HAP-1 (cell line): ENCODE data around the gene RNF186.
"Not testable (repeated sequence)": the region's sequence is repeated elsewhere in the genome, so short reads cannot be mapped to it uniquely, and the experiment has no call there.

Source experiments
- DNase-seq, 2 experiments: peaks; one replicate each; pipeline ENCODE4 v3.0.0-alpha.2; 2016 to 2020; ENCODE audit warnings: low spot score in 2 of 2
- H3K27me3 ChIP-seq: fragments of 250-450 bp; sonication (Bioruptor Pico); 2 replicates; pipeline ENCODE4 v1.5.1; 2020; ENCODE audit warnings: low read depth, mild to moderate bottlenecking, moderate library complexity
- H3K36me3 ChIP-seq: fragments of 250-450 bp; sonication (Bioruptor Pico); replicated peaks from 2 replicates; pipeline ENCODE4 v1.5.1; 2020; ENCODE audit warnings: mild to moderate bottlenecking
- H3K4me1 ChIP-seq: fragments of 250-450 bp; sonication (Bioruptor Pico); 2 replicates; pipeline ENCODE4 v1.5.1; 2020; ENCODE audit warnings: mild to moderate bottlenecking
- H3K4me3 ChIP-seq: fragments of 250-450 bp; sonication (Bioruptor Pico); 2 replicates; pipeline ENCODE4 v1.5.1; 2020; ENCODE audit warnings: mild to moderate bottlenecking, moderate library complexity
- H3K9me3 ChIP-seq: fragments of 250-450 bp; sonication (Bioruptor Pico); 2 replicates; pipeline ENCODE4 v1.5.1; 2020; ENCODE audit warnings: mild to moderate bottlenecking, moderate library complexity
- in situ Hi-C: fragments of 300-500 bp; cut with MboI; formaldehyde crosslinking; loops from 3 replicates; pipeline ENCODE4 v1.14.3; 2020; ENCODE audit warnings: low sequenced_read_pairs, inconsistent platforms, mixed read lengths

The RNF186 gene

DNA sequence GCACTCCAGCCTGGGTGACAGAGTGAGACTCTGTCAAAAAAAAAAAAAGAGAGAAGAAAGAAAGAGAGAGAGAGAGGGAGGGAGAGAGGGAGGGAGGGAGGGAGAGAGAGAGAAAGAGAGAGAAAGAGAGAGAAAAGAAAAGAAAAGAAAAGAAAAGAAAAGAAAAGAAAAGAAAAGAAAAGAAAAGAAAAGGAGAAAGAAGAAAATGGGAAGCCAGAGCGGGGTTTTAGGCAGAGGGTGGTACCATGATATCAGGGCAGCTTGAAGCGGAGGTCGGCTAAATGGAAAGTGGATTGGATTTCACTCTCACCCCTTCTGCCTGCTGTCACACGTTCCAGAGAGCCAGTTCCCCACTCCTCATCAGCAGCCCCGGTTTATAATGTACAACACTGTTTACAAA is 17.3 kb downstream of the RNF186 start:
- Histone ChIP-seq H3K27me3 (no peaks in the 10 kb centered on the region), H3K4me1 (peaks cover 10% of the 10 kb centered on the region), H3K36me3 (no peaks in the 10 kb centered on the region), H3K9me3 (no peaks in the 10 kb centered on the region), H3K4me3 (no peak overlapping the region)
- in situ Hi-C loops: no loop called here
- no peak for DNase-seq

DNA sequence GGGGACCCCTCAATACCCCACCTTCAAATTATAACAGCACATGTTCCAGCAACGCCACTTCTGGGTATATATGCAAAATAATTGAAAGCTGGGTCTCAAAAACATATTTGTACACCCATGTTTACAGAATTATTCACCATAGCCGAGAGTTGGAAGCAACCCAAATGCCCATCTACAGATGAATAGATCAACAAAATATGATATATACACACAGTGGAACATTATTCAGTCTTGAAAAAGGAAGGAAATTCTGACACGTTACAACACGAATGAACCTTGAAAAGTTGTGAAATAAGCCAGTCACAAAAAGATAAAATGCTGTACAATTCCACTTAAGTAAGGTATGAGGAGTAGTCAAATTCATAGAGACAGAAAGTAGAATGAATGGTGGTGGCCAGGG is 20.5 kb downstream of the RNF186 start:
- no peaks in the 10 kb centered on the region for H3K36me3 ChIP-seq

DNA sequence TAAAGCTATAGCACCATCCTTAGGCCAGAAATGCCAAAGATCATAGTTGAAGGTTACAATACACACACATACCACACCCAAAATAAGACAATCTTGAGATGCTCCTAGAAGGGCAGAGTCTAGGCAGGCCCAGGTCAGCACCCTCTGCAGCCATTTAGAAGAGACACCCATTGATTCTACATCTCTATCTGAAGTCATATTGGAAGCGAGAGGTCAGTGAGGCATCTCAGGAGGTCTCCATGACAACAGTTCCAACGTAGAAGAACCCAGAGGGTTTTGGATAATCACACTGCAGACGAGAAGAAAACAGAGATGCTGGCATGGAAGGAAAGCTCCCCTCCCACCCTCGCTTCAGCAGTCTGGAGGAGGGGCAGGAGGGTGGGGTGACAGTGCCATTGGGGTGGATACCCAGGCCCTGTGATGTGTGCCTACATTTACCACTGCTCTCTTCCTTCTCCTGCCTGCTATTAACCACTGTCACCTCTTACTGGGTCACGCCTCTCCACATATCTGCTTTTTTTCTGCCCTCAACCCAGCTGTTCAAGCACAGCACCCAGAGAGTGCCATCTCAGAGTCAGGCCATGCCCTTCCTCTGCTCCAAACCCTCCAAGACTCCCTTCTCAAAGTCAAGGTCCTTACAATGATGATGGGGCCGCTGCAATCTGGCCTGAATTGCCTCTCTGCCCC is 21.6 kb downstream of the RNF186 start:
- Histone ChIP-seq H3K27me3 (no peaks in the 10 kb centered on the region), H3K4me3 (no peak overlapping the region), H3K9me3 (no peaks in the 10 kb centered on the region), H3K36me3 (no peaks in the 10 kb centered on the region), H3K4me1 (no peaks in the 10 kb centered on the region)
- in situ Hi-C loops: no loop called here
- no peak for DNase-seq

More for the DNA sequence above, 20.5 kb downstream of the RNF186 start:
- DNase-seq: no peak
- in situ Hi-C loops: no loop called here
- no peak overlapping the region for H3K4me3 ChIP-seq
- H3K9me3 ChIP-seq: no peaks in the 10 kb centered on the region
- H3K27me3 ChIP-seq: no peaks in the 10 kb centered on the region
- H3K4me1 ChIP-seq: peaks cover 5% of the 10 kb centered on the region

DNA sequence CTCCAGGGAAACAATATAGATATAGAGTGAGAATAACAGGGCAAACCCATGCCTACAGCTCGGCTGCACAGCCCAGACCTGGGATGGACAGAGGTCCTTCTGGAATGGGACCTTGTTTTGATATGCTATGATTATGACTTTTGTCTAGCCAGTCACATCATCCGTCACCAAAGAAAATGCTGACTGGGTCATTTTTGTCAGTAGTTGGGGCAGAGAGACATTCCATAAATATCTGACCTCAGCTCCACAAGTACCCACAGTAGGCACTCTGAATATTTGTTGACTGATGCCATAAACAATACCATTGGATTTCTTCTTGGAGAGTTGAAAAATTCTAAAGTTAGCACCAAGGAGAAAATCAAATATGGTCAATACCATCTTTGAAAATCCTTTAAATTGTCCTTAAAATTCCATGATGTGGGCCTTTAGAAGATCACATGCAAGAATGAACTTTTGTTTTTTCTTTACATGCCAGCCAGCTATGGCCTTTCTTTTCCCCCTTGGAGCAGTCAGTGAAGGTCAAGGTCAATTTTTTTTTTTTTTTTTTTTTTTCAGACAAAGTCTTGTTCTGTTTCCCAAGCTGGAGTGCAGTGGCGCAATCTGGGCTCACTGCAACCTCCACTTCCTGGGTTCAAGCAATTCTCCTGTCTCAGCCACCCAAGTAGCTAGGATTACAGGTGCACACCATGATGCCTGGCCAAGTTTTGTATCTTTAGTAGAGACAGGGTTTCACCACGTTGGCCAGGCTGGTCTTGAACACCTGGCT is 22.7 kb downstream of the RNF186 start:
- Histone ChIP-seq H3K27me3 (no peaks in the 10 kb centered on the region), H3K4me1 (no peaks in the 10 kb centered on the region), H3K9me3 (no peaks in the 10 kb centered on the region), H3K36me3 (no peaks in the 10 kb centered on the region), H3K4me3 (no peak overlapping the region)
- no peak for DNase-seq
- in situ Hi-C loops: no loop called here

DNA sequence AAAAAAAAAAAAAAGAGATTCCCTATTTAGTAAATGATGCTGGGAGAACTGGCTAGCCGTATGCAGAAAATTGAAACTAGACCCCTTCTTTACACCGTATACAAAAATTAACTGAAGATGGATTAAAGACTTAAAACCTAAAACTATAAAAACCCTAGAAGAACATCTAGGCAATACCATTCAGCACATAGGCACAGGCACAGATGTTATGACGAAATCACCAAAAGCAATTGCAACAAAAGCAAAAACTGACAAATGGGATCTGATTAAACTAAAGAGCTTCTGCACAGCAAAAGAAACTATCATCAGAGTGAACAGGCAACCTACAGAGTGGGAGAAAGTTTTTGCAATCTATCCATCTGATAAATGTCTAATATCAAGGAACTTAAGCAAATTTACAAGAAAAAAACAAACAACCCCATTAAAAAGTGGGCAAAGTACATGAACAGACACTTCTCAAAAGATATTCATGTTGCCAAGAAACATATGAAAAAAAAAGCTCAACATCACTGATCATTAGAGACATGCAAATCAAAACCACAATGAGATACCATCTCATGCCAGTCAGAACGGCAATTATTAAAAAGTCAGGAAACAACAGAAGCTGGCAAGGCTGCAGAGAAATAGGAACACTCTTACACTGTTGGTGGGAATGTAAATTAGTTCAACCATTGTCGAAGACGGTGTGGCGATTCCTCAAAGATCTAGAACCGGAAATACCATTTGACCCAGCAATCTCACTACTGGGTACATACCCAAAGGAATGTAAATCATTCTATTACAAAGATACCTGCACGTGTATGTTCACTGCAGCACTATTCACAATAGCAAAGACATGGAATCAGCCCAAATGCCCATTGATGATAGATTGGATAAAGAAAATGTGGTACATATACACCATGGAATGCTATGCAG is 24.8 kb downstream of the RNF186 start:
- H3K36me3 ChIP-seq, DNase-seq, H3K27me3 ChIP-seq, H3K4me1 ChIP-seq, H3K4me3 ChIP-seq, in situ Hi-C loops, H3K9me3 ChIP-seq: not testable (repeated sequence)

DNA sequence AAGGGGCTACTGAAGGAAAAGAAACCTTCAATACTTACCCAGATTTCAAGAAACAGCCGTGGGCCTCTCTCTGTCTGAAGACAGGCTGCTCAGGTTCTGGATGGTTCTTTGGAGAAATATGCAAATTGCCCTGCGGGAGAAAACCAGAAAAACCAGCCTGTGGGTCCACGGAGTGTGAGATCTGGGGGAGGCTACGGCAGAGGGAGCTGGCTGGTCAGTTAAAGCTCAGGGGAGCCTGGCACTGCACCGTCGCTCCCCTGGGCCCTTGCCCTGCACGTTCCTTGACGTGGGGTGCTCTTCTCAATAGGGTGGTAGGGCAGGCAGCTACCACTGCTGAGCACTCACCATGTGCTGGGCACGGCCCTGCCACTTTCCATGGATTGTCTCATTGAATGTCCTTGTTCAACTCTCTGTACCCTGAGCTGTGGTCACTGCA is 28.1 kb downstream of the RNF186 start:
- Histone ChIP-seq H3K36me3 (no peaks in the 10 kb centered on the region), H3K4me3 (no peak overlapping the region), H3K9me3 (no peaks in the 10 kb centered on the region), H3K4me1 (no peaks in the 10 kb centered on the region), H3K27me3 (no peaks in the 10 kb centered on the region)
- in situ Hi-C loops: no loop called here
- DNase-seq: no peak

DNA sequence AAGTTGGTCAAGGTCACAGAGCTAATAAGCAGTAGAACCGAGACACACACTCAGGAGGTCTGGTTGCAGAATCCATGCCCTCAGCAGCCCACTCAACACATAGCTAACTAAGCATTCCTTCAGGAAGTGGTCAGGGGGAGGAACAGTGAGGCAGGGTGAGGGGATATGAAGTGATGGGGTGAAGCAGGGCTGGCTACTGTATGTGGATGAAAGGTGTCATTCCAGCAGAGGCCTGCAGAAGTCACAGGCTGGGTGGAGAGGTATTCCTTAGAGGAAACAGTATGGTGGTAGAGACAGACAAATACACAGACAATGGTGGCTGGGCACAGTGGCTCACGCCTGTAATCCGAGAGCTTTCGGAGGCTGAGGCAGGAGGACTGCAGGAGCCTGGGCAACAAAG is 29.4 kb downstream of the RNF186 start:
- in situ Hi-C loops: no loop called here
- H3K27me3 ChIP-seq: no peaks in the 10 kb centered on the region

DNA sequence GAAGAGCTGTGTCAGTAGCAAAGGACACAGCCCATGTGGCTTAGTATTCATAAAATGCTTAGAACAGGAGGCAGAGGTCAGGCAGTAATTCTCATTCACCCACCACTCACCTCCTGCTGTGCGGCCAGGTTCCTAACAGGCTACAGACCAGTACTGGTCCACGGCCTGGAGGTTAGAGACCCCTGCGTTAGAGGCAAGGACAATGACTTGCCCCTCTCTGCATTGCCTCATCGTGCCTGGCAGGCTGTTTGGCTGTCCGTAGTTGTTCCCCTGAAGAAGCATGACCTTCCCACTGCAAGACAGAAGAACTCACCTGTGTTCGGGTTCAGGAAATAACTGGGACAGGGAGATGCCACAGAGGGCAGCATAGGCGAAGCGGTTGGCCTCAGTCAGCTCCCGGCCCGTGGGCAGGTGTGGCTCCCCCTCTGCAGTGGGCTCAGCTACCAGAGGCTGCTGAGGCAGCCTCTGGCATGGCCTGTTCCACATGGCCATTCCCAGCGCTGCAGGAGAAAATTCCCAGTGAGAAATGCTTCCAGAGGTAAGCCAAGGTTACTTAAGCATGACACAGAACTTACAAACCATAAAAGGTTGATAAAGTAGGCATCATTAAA is 34.7 kb downstream of the RNF186 start:
- Histone ChIP-seq H3K27me3 (no peaks in the 10 kb centered on the region), H3K4me3 (no peak overlapping the region), H3K9me3 (no peaks in the 10 kb centered on the region), H3K36me3 (no peaks in the 10 kb centered on the region), H3K4me1 (no peaks in the 10 kb centered on the region)
- no peak for DNase-seq
- in situ Hi-C loops: no loop called here

More for the DNA sequence above, 29.4 kb downstream of the RNF186 start:
- Histone ChIP-seq H3K4me1 (no peaks in the 10 kb centered on the region), H3K9me3 (no peaks in the 10 kb centered on the region), H3K36me3 (no peaks in the 10 kb centered on the region), H3K4me3 (no peak overlapping the region)
- no peak for DNase-seq

DNA sequence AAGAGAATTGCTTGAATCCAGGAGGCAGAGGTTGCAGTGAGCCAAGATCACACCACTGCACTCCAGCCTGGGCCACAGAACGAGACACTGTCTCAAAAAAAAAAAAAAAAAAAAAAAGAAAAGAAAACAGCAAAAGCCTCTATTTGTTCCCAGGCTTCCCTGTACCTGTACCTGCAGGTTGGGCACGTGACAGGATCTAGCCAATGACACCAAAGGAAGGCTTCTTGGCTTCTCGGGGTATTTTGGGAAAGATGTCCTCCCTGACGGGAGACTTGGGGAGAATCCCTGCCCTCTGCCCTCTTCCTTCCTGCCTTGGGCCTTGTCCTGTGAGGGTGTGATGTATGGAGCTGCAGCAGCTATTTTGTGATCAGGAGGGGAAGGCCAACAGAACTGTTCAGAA is 38.1 kb downstream of the RNF186 start:
- no peaks in the 10 kb centered on the region for H3K36me3 ChIP-seq
- no peaks in the 10 kb centered on the region for H3K27me3 ChIP-seq
- no peak for DNase-seq
- H3K4me1 ChIP-seq: no peaks in the 10 kb centered on the region
- in situ Hi-C loops: no loop called here
- H3K4me3 ChIP-seq: no peak overlapping the region
- H3K9me3 ChIP-seq: no peaks in the 10 kb centered on the region

DNA sequence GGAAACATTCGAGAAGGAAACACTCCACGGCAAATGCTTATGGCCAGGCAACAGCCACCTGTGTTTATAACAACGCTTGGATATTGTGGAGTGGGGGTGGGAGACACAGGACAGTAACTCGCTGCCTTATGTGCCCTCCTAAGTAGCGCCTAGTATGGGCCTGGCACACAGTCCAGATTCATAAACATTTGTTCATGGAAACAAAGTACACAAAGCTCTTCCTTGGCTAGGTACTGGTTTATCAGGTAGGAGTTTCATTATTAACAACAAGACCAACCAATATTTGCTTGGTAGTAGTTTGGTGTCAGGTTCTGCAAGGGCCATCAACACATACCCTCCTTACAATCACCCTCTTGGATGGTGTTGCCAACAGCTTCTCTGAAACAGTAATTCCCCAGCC is 38.8 kb downstream of the RNF186 start:
- Histone ChIP-seq H3K4me1 (no peaks in the 10 kb centered on the region), H3K27me3 (no peaks in the 10 kb centered on the region), H3K9me3 (no peaks in the 10 kb centered on the region), H3K4me3 (no peak overlapping the region), H3K36me3 (no peaks in the 10 kb centered on the region)
- no peak for DNase-seq
- in situ Hi-C loops: no loop called here

DNA sequence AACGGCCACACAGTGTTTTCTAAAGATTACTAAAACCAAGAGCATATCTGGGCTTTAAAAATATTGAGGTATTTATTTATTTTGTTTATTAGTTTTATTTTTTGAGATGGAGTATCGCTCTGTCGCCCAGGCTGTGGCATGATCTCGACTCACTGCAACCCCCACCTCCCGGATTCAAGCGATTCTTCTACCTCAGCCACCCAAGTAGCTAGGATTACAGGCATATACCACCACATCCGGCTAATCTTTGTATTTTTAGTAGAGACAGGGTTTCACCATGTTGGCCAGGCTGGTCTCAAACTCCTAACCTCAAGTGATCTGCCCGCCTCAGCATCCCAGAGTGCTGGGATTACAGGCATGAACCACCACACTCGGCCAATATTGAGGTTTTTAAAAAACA is 39.3 kb downstream of the RNF186 start:
- Histone ChIP-seq H3K27me3 (no peaks in the 10 kb centered on the region), H3K36me3 (no peaks in the 10 kb centered on the region), H3K9me3 (no peaks in the 10 kb centered on the region)

DNA sequence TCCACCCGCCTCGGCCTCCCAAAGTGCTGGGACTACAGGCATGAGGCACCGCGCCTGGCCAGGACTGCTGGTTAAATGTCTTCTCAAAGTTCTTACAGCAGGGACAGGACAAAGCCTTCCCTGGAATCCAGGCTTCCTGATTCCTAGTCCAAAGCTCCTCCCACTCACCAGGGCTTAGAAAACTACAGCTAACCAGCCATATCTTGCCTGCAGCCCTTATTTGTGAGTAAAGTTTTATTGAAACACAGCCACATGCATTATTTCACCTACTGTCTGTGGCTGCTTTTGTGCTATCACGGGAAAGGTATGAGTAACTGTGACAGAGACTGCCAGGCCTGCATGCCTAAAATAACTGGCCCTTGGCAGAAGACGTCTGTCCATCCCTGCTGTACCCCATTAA is 39.8 kb downstream of the RNF186 start:
- no peak overlapping the region for H3K4me3 ChIP-seq
- in situ Hi-C loops: no loop called here
- DNase-seq: no peak
- H3K4me1 ChIP-seq: no peaks in the 10 kb centered on the region
- H3K9me3 ChIP-seq: no peaks in the 10 kb centered on the region
- H3K36me3 ChIP-seq: no peaks in the 10 kb centered on the region
- no peaks in the 10 kb centered on the region for H3K27me3 ChIP-seq

More for the DNA sequence above, 39.3 kb downstream of the RNF186 start:
- no peaks in the 10 kb centered on the region for H3K4me1 ChIP-seq
- H3K4me3 ChIP-seq: no peak overlapping the region
- in situ Hi-C loops: no loop called here
- DNase-seq: no peak

DNA sequence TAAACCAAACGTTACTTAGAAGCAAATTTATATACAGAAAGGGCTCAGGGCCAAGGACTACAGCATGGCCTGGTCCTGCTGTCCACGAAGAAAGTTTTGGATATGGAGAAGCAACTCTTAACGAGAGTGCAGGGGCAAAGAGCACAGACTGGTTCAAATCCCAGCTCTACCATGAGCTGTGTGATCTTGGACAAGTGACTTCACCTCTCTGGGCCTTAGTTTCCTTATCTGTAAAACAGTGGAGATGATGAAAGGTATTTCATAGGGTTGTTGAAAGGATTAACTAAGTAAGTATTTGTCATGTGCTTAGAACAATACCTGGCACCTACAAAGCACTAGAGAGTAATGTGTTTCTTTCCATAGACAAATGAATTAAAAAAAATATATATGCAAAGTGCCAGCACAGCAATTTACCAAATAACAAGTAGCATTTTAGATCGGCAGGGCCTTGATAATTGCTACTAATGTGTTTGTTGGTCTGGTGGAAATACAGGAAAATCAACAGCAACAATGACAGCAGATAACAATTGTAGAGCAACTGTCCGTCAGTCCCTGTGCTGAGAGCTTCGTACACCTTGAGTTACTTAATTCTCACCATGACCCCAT is 40.8 kb downstream of the RNF186 start:
- no peaks in the 10 kb centered on the region for H3K9me3 ChIP-seq
- in situ Hi-C loops: no loop called here
- no peak for DNase-seq
- H3K27me3 ChIP-seq: no peaks in the 10 kb centered on the region
- no peaks in the 10 kb centered on the region for H3K4me1 ChIP-seq
- no peak overlapping the region for H3K4me3 ChIP-seq
- H3K36me3 ChIP-seq: no peaks in the 10 kb centered on the region
